ENCODE data around the gene TMEM52B.
A peak's percentile ranks its signal among the peaks of the same experiment; 100 is the strongest.

Gene TMEM52B

DNA sequence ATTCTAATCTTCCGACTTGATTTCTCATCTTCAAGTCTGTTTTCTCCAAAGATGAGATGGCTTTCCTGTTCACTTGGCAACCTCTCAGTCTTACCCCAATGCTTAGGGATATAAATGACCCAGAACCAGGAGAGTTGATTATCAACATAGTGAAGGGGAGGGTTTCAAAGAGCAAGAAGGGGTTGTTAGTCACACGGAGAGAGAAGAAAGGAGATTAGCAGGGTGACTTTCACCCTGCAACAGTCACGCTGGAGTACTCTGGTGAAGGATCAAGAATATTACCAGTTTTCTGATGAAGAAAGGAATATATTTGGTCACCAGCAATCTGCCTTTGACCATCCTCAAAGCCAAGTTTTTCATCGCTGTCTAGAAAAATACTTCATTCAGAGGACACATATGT is at the start of gene TMEM52B:
TSS of gene TMEM52B (plus strand) at position 212 of the 400 bp plus-strand sequence. CDS start 543 bp downstream, outside the sequence.
- DNase-seq, result no peak

DNA sequence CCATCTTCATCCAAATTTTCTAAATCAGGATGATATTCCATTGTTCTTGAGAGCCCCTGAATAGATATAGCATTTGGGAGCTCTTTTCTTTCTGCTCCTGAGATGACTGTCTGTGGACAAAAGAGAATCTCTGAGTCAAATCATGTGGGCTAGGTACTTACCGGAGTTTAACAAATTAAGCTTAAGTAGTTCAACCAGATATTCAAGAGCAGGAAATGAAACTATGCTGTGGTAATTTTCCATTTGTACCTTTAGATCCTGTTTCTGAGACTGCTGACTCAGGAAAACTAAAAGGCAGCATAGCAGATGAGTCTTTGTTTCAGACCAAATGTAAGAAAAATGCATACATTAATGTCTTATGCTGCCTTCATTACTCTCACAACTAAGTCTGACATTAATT is 48.8 kb upstream of the TMEM52B start, which contains the start of gene CLEC7A:
TSS of gene CLEC7A (minus strand) at position 158 of the 400 bp plus-strand sequence. CDS start at position 41, 117 bp downstream.
- DNase-seq, result no peak

DNA sequence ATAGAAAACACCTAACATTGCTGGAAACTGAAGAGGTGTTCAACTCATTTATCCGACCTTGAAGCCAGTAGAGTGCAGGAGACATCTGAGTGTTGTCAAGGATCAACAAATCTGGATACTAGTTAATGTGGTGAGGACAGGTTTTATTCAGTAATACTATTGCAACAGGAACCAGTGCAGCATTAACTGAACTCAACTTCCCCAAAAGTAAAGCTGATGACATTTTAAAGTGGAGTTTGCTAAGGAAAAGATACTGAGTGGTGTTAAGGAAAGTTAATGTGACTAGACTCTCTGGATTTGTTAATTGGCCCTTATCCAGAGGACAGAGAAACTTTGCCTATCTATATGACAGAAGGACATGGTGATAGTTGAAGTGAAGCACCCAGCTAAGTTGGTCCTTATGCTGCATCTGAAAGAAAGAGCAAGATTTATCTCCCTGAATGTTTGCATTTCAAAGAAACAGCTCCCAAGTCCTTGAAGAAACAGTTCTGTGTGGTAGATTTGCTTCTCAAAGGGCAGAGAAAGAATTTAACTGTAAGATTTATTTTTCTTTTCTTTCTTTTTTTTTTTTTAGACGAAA is 47.6 kb upstream of the TMEM52B start:
- DNase-seq, result no peak

DNA sequence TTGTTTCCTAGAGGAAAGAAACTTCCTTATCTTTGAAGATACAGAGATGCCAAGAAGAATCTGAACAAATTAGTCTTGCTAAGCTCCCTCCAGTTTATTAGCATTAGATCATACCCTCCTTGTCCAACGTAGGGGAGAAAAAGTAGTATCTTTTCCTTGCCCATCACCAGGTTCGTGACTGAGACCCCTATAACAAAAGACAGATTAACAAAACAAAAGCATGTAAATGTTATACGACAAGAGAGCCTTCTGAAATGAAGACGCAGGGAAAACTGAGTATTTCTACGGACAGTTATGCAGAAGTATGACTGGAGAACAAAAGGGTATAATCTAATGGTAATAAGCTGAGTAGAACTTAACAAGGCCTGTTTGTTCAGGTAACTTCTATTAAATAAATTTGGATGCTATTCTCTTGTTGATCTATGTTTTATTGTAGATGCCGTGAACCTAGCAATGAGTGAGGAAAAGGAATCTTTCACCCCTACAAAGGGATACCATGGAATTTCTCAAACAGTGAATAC is 45.9 kb upstream of the TMEM52B start:
- no peak for DNase-seq

DNA sequence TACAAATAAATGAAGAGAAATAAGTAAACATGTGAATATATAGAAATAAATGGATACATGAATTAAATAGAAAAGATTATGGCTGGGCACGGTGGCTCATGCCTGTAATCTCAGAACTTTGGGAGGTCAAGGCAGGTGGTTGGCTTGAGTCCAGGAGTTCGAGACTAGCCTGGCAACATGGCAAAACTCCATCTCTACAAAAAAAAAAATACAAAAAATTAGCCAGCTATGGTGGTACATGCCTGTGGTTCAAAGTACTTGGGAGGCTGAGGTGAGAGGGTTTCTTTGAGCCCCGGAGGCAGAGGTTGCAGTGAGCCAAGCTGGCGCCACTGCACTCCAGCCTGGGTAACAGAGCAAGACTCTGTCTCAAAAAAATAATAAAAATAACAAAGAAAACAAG is 43.7 kb upstream of the TMEM52B start:
- no peak for DNase-seq

DNA sequence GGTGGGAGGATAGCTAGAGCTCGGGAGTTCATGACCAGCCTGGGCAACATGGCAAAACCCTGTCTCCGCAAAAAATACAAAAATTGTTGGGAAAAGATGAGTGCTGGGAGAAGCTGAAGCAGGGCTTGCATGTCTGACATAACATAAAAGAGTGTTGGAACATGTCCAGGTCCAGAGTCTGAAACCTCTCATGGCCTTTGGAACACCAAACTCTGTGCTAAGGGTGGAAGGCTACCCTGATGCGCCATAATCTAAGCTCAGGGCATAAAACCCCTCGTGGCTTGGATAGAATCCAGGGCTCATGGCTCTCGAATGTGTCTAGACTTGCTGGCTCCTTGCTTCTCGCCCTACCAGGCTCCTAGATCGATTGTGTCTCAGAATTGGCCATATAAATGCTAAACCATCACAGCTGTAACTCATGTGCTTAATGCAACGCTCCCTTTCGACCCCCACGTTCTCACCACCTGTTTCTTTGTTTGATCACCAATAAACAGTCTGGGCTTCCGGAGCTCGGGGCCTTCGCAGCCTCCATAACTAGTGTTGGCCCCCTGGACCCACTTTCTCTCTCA is 42.1 kb upstream of the TMEM52B start:
- DNase-seq, result no peak

DNA sequence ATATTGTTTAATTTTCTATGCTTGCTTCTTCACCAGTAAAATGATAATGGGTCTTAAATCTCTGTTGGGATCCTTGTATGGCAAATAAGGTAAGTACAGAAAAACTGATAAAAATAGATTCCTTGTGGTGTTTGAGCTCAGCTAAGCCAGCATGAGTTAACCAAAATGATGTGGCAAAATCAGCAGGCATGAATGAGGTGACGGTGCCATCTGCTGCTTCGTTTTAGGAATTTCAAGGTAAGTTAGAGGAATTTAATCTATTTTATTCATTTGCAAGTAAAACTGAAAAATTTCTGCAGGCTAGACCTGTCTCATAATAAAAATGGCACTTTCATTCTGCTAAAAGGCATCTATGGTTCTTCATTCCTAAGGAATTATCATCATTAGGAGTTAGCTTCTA is 38.8 kb upstream of the TMEM52B start:
- DNase-seq, result peak; percentile 32

DNA sequence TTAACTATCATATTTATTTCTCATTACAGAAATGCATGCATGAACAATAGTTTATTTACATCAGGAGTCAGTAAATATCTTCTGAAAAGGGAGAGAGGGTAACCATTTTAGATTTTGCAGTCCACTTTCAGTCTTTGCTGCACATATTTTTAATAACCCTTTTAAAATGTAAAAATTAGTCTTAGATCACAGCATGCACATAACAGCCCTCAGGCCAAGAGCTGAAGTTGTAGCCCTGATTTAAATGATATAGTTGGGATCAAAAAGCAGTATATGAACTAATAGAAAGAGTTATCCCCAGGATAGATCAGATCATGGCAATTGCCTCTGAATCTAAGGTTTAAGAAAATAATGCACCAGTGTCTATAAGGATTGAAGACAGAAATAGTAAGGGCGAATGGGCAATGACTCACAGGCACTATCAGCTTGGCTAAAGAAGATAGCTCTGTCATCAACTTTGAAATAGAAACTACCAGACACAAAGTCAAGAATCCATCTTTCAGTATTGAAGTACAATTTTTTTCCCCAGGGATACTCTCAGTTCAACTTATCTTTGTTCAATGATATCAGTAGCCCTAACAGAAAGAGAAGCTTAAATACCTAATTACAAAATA is 35.7 kb upstream of the TMEM52B start:
- no peak for DNase-seq

DNA sequence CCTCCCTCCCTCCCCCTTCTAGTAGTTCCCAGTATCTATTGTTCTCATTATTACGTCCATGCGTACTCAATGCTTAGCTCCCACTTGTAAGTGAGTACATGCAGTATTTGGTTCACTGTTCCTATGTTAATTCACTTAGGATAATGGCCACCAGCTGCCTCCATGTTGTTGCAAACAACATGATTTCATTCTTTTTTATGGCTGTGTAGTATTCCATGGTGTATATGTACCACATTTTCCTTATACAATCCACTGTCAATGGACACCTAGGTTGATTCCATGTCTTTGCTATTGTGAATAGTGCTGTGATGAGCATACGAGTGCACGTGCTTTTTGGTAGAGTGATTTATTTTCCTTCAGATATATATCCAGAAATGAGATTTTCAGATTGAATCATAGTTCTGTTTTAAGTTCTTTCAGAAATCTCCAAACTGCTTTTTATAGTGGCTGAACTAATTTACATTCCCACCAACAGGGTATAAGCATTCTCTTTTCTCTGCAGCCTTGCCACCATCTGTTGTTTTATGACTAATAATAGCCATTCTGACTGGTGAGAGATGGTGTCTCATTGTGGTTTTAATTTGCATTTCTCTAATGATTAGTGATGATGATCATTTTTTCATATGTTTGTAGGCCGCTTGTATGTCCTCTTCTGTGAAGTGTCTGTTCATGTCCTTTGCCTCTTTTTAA is 31.0 kb upstream of the TMEM52B start:
- no peak for DNase-seq

DNA sequence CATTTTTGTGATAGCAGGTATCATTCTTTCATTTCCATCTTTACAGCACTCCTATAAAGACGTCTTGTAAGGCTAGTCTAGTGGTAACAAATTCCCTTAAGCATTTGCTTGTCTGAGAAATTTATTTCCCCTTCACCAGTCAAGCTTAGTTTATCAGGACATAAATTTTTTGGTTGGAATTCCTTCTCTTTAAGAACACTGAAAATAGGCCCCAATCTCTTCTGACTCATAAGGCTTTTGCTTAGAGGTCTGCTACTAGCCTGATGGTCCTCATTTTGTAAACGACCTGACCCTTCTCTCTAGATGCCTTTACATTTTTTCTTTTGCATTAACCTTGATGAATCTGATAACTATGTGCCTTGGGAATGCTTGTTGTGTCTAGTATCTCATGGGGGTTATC is 27.2 kb upstream of the TMEM52B start:
- no peak for DNase-seq

DNA sequence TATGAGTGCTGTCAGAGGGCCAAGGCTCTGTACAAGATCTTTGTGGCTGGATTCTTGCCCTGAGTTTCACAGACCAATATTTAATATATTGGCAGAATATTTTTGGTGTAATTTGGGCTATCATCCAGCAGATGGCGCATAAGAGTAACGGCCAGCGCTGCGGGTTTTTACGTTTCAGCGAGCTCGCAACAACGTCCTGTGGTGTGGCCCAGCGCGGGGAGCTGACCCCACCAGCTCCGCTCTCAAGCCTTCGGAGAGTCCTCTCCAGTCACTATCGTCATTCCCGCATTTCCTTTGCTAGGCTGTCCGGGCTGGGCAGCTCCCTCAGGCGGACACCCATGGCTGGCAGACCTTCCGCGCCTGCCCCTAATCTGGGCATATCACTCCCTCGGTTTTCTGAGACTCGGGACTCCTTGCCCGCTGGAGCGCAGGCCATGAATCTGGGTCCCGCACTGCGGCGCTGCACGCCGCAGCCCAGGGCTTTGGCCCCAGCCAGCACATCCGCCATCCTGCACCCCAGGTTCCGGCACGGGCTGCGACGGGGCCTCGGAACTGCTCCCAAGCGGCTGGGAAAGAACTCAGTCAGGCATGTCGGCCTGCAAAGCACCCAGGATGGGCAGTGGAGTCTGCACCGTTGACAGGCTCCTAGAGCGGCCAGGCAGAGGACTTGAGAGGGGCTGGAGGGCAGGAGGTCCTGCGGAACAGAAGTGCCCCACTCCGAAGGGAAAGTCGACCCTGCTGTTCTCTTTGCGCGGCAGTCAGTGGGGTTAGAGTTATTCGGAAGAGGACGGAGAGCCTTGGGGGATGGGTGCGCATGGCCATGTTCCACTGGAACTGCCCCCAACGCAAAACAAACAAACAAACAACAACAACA is 25.3 kb upstream of the TMEM52B start:
- peak; percentile 60 for DNase-seq

DNA sequence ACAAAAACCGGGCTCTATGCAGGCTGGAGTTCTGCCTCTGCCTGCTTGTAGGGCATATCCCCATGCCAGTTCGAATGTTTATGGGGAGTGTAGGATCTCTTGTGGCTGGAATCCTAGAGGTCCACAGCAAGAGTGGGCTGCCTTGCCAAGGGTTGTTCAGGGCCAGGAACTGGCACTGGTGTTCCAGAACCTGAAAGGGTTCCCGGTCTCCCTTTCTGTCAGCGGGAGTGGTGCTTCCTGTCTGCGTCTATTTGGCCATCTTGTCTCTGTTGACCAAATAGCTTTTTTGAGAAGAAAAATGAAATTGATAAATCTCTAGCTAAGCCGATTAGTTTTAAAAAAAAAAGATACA is 24.7 kb upstream of the TMEM52B start:
- no peak for DNase-seq

DNA sequence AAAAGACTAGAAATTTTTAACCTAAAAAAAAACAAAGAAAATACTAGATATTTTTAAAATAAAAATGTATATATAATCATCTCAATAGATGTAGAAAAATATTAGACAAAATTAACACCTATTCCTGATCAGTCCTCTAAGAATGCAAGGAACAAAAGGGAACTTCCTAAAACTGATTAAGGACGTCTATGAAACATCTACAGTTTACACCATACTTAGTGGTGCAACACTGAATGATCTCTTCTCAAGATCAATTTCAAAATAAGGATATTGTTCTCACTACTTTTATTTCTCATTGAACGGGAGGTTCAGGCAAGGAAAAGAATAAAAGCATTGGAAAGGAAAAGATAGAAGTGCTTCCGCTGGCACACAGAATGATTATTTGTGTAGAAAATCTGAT is 22.9 kb upstream of the TMEM52B start:
- no peak for DNase-seq

DNA sequence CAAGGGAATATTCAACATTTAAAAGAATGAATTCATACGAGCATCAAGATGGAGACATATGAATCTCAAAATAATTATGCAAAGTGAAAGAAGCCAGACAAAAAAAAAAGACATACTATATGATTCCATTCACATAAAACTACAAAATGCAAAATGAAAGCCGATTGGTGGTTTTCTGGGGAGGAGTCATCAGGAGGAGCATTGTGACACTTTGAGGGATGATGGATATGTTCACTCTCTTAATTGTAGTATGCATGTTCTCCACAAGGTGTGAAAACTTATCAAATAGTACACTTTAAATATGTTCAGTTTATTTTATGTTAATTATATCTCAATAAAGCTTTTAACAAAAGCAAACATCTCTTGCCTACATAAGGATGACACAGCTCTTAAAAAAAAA is 20.4 kb upstream of the TMEM52B start:
- DNase-seq, result no peak

DNA sequence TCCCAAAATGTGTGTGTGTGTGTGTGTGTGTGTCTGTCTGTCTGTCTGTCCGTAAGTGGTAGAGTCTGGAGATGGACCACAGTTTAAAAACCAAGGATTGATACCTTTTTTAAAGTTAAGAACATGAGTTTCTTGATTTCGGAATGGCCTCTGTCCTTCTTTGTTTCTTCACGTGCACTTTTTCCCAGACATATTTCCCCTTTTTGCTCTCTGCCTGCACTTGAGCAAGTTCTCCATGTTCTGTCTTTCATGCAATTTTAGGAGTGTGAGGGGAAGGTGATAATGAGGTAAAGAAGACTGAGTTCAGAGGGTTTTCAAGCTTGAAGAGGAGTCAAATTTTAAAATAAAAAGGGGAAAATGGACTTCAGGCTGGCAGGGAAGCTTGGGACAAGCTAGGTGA is 19.6 kb upstream of the TMEM52B start:
- no peak for DNase-seq

DNA sequence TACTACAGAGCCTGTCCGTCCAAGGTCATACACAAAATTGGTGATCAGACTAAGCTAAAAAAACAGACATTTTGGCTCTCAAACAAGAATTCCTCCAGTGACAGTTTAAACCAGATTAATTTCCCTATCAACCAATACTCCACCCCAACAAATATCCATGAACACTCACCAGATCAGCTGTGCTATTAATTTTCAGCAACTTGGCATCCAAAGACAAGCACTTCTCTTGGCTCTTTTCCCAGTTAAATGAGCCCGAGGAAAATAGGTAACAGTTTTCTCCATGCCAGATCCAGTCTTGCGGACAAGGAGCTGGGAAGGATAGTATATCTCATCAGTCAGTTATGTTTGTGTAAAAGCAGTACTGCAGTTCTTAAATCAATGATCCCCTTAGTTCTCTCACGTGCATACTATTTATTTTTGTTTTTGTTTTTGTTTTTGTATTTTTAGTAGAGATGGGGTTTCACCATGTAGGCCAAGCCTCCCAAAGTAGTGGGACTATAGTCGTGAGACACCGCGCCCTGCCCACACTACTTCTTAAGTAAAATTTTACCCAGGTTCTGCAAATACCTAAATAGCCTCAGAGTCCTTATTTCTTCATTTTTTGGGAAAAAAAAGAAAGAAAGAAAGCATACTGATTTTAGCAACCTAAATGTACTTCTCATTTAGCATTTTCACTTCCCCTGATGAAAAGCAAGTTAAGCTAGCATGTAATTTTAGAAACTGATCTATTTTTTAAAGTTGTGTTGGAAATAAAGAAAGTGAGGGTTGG is 18.0 kb upstream of the TMEM52B start:
- DNase-seq, result no peak

DNA sequence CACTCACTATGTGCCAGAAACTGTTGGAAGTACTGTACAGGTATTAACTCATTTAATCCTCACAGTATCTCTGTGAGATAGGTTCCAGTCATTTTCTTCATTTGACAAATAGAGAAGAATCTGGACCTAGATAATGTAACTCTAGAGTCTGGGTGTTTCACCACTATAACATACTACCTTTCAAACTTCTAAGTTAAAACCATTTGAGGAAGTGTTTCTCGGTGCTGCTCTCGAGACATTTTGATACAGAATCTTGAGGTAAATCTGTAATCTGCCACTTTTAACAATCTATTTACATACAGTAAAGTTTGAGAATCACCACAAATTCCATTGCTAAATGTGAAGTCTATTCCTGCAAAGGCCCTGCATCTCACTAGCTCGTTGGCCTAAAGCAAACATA is 15.7 kb upstream of the TMEM52B start:
- no peak for DNase-seq

DNA sequence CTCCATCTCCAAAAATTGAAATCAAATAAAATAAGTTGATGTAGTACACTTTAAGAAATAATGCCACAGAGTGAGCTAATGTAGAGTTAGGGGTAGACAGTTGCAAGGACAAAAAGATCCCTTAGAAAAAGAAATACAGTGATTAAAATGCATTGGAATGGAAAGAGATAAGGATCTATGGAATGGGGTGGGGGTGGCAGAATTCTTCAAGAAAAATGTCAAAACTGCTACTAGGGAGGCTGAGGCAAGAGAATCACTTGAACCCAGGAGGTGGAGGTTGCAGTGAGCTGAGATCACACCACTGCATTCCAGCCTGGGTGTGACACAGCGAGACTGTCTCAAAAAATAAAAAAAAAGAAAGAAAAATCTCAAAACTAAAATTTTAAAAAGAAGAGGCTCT is 13.4 kb upstream of the TMEM52B start:
- DNase-seq, result no peak

DNA sequence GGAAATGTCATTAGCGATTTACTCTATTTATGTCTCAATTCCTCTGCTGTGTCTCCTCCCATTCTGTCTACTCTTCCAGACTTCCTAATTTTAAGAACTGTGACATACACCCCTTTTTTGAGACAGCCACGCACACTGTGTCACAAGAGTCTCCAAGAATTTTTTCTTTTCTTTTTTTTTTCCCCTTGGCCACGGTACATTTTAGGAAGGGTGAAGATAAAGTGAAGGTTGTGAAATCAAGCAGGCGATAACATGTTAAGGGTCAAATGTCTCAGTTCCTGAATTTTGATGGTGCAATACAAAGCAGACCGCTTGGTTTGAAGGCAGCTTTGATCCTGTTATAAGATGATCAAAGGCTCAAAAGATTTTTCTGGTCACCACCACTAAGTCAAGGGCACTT is 11.2 kb upstream of the TMEM52B start:
- DNase-seq, result no peak

DNA sequence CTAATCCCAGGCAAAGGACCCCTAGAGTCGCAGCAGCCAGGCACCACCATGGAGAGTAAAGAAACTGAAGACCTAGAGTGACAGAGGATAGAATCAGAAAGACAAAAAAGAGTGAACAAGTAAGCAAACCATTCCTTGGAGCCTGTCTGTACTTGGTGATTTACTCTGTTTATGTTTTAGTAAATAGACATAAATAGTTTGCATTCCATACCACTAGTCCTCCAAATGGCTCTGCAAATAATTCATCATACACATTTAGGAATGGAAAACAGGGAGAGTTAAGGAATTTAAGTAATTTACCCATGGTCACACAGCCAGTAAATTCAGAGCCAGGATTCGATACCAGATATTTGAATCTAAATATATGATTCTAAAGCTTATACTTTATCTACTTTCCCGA is 9.7 kb upstream of the TMEM52B start:
- no peak for DNase-seq

DNA sequence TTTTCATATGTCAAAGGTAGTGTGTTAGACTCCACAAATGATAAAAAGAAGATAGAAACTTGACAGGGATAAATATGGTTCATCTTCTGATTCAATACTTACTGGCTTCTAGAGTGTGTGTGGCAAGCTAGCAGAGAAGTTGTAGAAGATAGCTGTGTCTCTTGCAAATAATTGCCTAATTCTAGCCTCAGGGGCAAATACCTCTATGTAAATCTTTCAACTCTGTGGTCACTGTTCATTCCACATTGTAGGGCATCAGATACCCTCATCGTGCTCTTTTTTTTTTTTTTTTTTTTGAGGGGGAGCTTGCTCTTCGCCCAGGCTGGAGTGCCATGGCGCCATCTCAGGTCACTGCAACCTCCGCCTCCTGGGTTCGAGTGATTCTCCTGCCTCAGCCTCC is 8.6 kb upstream of the TMEM52B start:
- no peak for DNase-seq
